ENCODE data around the gene MFAP4. TPM values are rescaled to one million over a fixed set of nuclear protein-coding genes. Genes with fewer than 3 reads are reported as not detected.

MFAP4 gene
- total RNA-seq, 1 donor from 2014 or later = 18.0 TPM

DNA sequence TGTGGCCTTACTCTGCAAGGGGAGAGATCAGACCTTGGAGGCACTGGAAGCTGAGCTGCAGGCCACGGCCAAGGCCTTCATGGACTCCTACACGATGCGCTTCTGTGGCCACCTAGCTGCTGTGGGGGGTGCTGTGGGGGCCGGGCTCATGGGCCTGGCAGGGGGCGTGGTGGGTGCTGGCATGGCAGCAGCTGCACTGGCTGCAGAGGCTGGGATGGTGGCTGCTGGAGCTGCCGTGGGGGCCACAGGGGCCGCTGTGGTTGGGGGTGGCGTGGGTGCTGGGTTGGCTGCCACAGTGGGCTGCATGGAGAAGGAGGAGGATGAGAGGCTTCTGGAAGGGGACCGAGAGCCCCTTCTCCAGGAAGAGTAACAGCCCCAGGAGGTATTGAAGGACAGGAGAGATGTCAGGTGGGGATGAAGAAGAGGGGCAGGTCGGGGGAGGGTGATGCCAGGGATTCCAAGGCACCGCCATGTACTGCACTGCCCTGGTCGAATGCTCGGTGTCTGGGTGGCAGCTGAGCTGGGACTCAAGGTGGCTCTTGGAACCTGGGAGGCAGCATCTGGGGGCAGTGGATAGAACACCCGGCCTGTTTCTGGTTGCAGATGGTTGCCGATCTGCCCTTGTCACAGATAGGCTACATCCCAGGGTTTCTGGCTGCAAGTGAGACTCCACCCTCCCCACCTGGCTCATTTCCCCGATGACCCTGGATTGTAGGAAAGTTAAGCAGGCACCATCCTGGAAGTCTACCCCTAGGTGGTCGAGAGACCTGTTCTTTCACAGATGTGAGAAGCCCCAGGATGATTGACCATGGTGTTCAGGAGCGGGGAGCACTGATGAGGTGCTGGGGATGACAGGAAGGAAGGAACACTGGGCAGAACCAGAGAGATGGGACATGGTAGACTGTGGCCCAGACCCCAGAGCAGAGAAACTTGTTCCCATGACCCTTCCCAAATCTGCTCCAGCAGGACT lies 29.1 kb upstream of the MFAP4 start:
- TF ChIP-seq, protein P1, sequence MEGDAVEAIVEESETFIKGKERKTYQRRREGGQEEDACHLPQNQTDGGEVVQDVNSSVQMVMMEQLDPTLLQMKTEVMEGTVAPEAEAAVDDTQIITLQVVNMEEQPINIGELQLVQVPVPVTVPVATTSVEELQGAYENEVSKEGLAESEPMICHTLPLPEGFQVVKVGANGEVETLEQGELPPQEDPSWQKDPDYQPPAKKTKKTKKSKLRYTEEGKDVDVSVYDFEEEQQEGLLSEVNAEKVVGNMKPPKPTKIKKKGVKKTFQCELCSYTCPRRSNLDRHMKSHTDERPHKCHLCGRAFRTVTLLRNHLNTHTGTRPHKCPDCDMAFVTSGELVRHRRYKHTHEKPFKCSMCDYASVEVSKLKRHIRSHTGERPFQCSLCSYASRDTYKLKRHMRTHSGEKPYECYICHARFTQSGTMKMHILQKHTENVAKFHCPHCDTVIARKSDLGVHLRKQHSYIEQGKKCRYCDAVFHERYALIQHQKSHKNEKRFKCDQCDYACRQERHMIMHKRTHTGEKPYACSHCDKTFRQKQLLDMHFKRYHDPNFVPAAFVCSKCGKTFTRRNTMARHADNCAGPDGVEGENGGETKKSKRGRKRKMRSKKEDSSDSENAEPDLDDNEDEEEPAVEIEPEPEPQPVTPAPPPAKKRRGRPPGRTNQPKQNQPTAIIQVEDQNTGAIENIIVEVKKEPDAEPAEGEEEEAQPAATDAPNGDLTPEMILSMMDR (conservative IDR thresholded peaks at IDR 0.05) = no peak
- no peak overlapping the region for H3K27ac Mint-ChIP-seq

DNA sequence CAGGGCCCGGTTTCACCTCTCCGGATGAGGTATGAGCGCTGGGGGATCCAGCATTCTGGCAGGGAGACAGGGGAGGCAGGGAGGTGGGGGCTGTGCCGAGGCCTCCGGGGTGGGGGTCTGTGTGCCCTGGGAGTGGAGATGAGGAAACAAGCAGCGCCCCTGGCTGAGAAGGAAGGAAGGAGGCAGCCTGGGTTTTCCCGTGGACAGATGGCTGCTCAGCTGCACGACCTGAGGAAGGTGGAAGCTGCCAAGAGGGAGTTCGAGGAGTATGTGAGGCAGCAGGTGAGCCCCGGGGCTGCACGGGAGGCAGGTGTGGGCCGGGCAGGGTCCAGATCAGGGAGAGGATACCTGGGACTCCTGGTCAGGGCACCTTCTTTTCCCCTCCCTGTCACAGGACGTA lies 28.3 kb upstream of the MFAP4 start:
- H3K4me1 Mint-ChIP-seq (ENCODE audit: unreplicated experiment) = peaks cover 3% of the 10 kb centered on the region
- peaks cover 6% of the 10 kb centered on the region for H3K27me3 Mint-ChIP-seq
- no peaks in the 10 kb centered on the region for H3K36me3 Mint-ChIP-seq
- H3K4me3 Mint-ChIP-seq = no peak overlapping the region
- no peaks in the 10 kb centered on the region for H3K9me3 Mint-ChIP-seq
- TF ChIP-seq, protein P1 (conservative IDR thresholded peaks at IDR 0.05) = no peak
- no peak for DNase-seq (ENCODE audit: extremely low spot score, unreplicated experiment)
- H3K27ac Mint-ChIP-seq = no peak overlapping the region

More for the DNA sequence above, 29.1 kb upstream of the MFAP4 start:
- Mint-ChIP-seq H3K36me3 (no peaks in the 10 kb centered on the region), H3K27me3 (peaks cover 4% of the 10 kb centered on the region), H3K4me1 (ENCODE audit: unreplicated experiment) (no peaks in the 10 kb centered on the region), H3K9me3 (no peaks in the 10 kb centered on the region), H3K4me3 (no peak overlapping the region)
- DNase-seq (ENCODE audit: extremely low spot score, unreplicated experiment) = no peak

DNA sequence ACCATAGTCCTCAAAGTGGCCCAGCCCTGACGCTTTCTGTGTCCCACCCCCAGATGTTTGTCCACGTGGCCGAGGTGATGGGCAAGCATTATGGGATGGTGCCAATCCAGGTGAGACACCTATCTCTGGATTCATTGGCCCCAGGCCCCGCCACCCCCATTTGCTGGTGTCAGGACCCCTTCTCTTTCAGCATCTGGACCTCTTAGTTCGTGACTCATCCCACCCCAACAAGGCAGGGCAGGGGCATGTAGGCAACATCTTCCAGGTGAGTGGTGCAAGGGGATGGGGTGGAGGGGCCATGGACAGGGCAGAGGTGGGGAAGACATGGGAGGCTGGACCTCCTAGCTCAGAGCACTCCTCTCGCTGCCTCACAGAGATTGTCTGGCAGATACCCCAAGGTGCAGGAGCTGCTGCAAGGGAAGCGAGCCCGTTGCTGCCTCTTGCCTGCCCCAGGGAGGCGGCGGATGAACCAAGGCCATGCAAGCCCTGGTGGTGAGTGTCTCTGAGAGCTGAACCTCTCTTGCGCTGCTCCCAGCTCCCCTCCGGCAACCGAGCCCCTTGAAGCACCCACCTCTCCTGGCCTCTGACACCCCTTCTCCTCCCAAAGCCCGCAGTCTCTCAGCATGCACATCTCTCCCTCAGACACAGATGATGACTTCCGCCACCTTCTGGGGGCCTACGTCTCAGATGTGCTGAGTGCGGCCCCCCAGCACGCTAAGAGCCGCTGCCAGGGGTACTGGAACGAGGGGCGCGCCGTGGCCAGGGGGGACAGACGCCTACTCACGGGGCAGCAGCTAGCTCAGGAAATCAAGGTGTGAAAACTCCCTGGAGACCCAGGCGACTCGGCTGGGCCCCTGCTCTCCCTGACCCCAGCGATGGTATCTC lies 27.6 kb upstream of the MFAP4 start:
- H3K27ac Mint-ChIP-seq = no peak overlapping the region
- peaks cover 7% of the 10 kb centered on the region for H3K4me1 Mint-ChIP-seq (ENCODE audit: unreplicated experiment)

DNA sequence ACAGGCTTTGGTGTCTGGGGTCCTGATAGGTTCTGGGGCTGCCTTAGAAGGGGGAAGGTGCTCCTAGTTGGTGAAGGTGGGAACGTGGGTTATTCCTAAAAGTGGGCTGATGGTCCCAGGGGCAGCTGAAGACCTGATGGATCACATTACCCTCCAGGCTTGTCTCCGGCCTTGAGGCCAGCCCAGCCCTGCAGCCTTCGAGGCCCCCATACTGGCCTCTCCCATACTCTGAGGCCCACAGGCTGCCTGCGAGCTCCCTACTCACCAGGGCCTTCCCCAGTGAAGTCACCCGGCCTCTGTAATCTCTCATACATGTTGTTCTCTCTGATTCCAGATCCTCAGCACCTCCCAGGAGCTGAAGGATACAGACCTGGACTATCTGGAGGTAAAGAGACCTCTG lies 26.8 kb upstream of the MFAP4 start:
- Mint-ChIP-seq H3K27me3 (peaks cover 10% of the 10 kb centered on the region), H3K4me3 (no peak overlapping the region), H3K27ac (no peak overlapping the region), H3K36me3 (no peaks in the 10 kb centered on the region), H3K4me1 (ENCODE audit: unreplicated experiment) (peaks cover 7% of the 10 kb centered on the region), H3K9me3 (no peaks in the 10 kb centered on the region)
- no peak for DNase-seq (ENCODE audit: extremely low spot score, unreplicated experiment)
- TF ChIP-seq, protein P1 (conservative IDR thresholded peaks at IDR 0.05) = no peak

More for the DNA sequence above, 27.6 kb upstream of the MFAP4 start:
- DNase-seq (ENCODE audit: extremely low spot score, unreplicated experiment) = no peak
- Mint-ChIP-seq H3K36me3 (no peaks in the 10 kb centered on the region), H3K27me3 (peaks cover 10% of the 10 kb centered on the region), H3K9me3 (no peaks in the 10 kb centered on the region), H3K4me3 (no peak overlapping the region)
- TF ChIP-seq, protein P1 (conservative IDR thresholded peaks at IDR 0.05) = no peak

DNA sequence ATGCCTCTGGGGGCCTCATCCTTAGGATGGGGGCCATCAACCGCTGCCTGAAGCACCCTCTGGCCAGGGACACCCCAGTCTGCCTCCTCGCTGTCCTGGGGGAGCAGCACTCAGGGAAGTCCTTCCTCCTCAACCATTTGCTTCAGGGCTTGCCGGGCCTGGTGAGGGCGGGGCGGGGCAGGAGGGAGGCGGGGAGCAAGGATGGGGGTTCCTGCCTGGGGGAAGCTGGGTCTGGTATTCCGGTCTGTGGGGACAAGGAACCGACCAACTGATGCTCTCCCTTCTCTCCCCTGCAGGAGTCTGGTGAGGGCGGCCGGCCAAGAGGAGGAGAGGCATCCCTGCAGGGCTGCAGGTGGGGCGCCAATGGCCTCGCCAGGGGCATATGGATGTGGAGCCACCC lies 26.0 kb upstream of the MFAP4 start:
- Mint-ChIP-seq H3K27me3 (peaks cover 10% of the 10 kb centered on the region), H3K4me3 (no peak overlapping the region), H3K9me3 (no peaks in the 10 kb centered on the region), H3K36me3 (no peaks in the 10 kb centered on the region), H3K27ac (no peak overlapping the region), H3K4me1 (ENCODE audit: unreplicated experiment) (peaks cover 7% of the 10 kb centered on the region)
- no peak for DNase-seq (ENCODE audit: extremely low spot score, unreplicated experiment)
- TF ChIP-seq, protein P1 (conservative IDR thresholded peaks at IDR 0.05) = no peak
